Stimulated activated effector memory CD8-positive, alpha-beta T cell treated with anti-CD3 and anti-CD28 coated beads, Interleukin-12 subunit alpha, Interleukin-12 subunit beta, amount 100 ng/mL, for 72 hours (primary cell): ENCODE measurements around the gene ROM1.
A peak's percentile ranks its signal among the peaks of the same experiment; 100 is the strongest.
"Not testable (repeated sequence)": the region's sequence is repeated elsewhere in the genome, so short reads cannot be mapped to it uniquely, and the experiment has no call there.

Source experiments
- ATAC-seq: fragments of 150-1000 bp; cut with Tn5 transposase; 2 replicates; pipeline ENCODE4 v1.10.0; 2021
- DNase-seq, 2 donors: peaks; one replicate each; pipeline ENCODE4 v3.0.0; 2021 to 2022; ENCODE audit warnings: low spot score in 2 of 2
- H3K27ac Mint-ChIP-seq: one replicate; pipeline ENCODE4 v1.8.0; 2022; ENCODE audit warnings: mild to moderate bottlenecking, mixed read lengths
- H3K36me3 Mint-ChIP-seq: one replicate; pipeline ENCODE4 v1.8.0; 2022; ENCODE audit warnings: mild to moderate bottlenecking, mixed read lengths
- H3K4me1 Mint-ChIP-seq: one replicate; pipeline ENCODE4 v1.8.0; 2022; ENCODE audit warnings: mixed read lengths
- H3K4me3 Mint-ChIP-seq: one replicate; pipeline ENCODE4 v1.8.0; 2022; ENCODE audit warnings: mild to moderate bottlenecking, mixed read lengths
- H3K9me3 Mint-ChIP-seq: one replicate; pipeline ENCODE4 v1.8.0; 2022; ENCODE audit warnings: mixed read lengths

ROM1 gene

GRCh38 chr11:62612366-62613290 lies at the start of gene ROM1, which contains the start of gene EML3:
Gene ROM1, plus strand, starts transcription at chr11:62613257. Its CDS starts 25 bp downstream, at chr11:62613282.
Gene EML3, minus strand, starts transcription at chr11:62612775. Its CDS starts 318 bp downstream, at chr11:62612457.
- ATAC-seq (peak; percentile 81), DNase-seq (peak; percentile 95 to 97)
- peak within 1 kb of the TSS; percentile 95 for H3K4me3 Mint-ChIP-seq
- H3K36me3 Mint-ChIP-seq = peaks cover 77% of the 10 kb centered on the region
- peaks cover 61% of the 10 kb centered on the region for H3K4me1 Mint-ChIP-seq
- peak within 1 kb of the TSS; percentile 97 for H3K27ac Mint-ChIP-seq
- no peaks in the 10 kb centered on the region for H3K9me3 Mint-ChIP-seq

GRCh38 chr11:62565100-62565802 lies 47.8 kb upstream of the ROM1 start:
- peaks cover 100% of the 10 kb centered on the region for H3K36me3 Mint-ChIP-seq
- peak overlapping the region; percentile 76 for H3K27ac Mint-ChIP-seq
- H3K4me1 Mint-ChIP-seq = peaks cover 54% of the 10 kb centered on the region
- H3K4me3 Mint-ChIP-seq = no peak overlapping the region
- ATAC-seq (no peak), DNase-seq (no peak)
- no peaks in the 10 kb centered on the region for H3K9me3 Mint-ChIP-seq

GRCh38 chr11:62566247-62566646 lies 46.8 kb upstream of the ROM1 start:
- Mint-ChIP-seq H3K9me3 (no peaks in the 10 kb centered on the region), H3K27ac (peak overlapping the region; percentile 76), H3K4me3 (no peak overlapping the region), H3K4me1 (peaks cover 54% of the 10 kb centered on the region), H3K36me3 (peaks cover 100% of the 10 kb centered on the region)
- ATAC-seq = no peak
- no peak for DNase-seq

GRCh38 chr11:62567018-62567633 lies 45.9 kb upstream of the ROM1 start:
- no peaks in the 10 kb centered on the region for H3K9me3 Mint-ChIP-seq
- no peak for DNase-seq
- peaks cover 100% of the 10 kb centered on the region for H3K36me3 Mint-ChIP-seq
- H3K4me3 Mint-ChIP-seq = peak overlapping the region; percentile 38
- H3K4me1 Mint-ChIP-seq = peaks cover 54% of the 10 kb centered on the region
- peak; percentile 68 for ATAC-seq
- peak overlapping the region; percentile 76 for H3K27ac Mint-ChIP-seq

- ATAC-seq = no peak
- Mint-ChIP-seq H3K36me3 (peaks cover 100% of the 10 kb centered on the region), H3K4me1 (peaks cover 70% of the 10 kb centered on the region), H3K4me3 (no peak overlapping the region), H3K27ac (peak overlapping the region; percentile 52), H3K9me3 (no peaks in the 10 kb centered on the region)
- DNase-seq = no peak
Measured at GRCh38 chr11:62569611-62570010, 43.4 kb upstream of the ROM1 start.

GRCh38 chr11:62570903-62571302 lies 42.2 kb upstream of the ROM1 start:
- H3K36me3 Mint-ChIP-seq = peaks cover 91% of the 10 kb centered on the region

GRCh38 chr11:62571493-62571892 lies 41.6 kb upstream of the ROM1 start:
- H3K27ac Mint-ChIP-seq = peak overlapping the region; percentile 99
- H3K36me3 Mint-ChIP-seq = peaks cover 88% of the 10 kb centered on the region
- not testable (repeated sequence) for DNase-seq, H3K9me3 Mint-ChIP-seq, ATAC-seq
- H3K4me3 Mint-ChIP-seq = peak overlapping the region; percentile 99
- peaks cover 73% of the 10 kb centered on the region for H3K4me1 Mint-ChIP-seq

More at GRCh38 chr11:62570903-62571302, 42.2 kb upstream of the ROM1 start:
- not testable (repeated sequence) for H3K9me3 Mint-ChIP-seq, ATAC-seq, DNase-seq
- H3K27ac Mint-ChIP-seq = peak overlapping the region; percentile 99
- peaks cover 77% of the 10 kb centered on the region for H3K4me1 Mint-ChIP-seq
- H3K4me3 Mint-ChIP-seq = peak overlapping the region; percentile 99

- Mint-ChIP-seq H3K36me3 (peaks cover 88% of the 10 kb centered on the region), H3K4me3 (peak overlapping the region; percentile 99), H3K27ac (peak overlapping the region; percentile 99), H3K9me3 (no peaks in the 10 kb centered on the region), H3K4me1 (peaks cover 64% of the 10 kb centered on the region)
- ATAC-seq (no peak), DNase-seq (no peak)
Measured at GRCh38 chr11:62572431-62572830, 40.6 kb upstream of the ROM1 start.

- peaks cover 60% of the 10 kb centered on the region for H3K4me1 Mint-ChIP-seq
- H3K36me3 Mint-ChIP-seq = peaks cover 88% of the 10 kb centered on the region
- H3K9me3 Mint-ChIP-seq = no peaks in the 10 kb centered on the region
- ATAC-seq = no peak
- DNase-seq = peak in 1 of 2 donors; percentile 73
- peak overlapping the region; percentile 99 for H3K4me3 Mint-ChIP-seq
- peak overlapping the region; percentile 99 for H3K27ac Mint-ChIP-seq
Measured at GRCh38 chr11:62573006-62573591, 40.0 kb upstream of the ROM1 start.

- H3K4me3 Mint-ChIP-seq = peak within 1 kb of the TSS; percentile 99
- peaks cover 88% of the 10 kb centered on the region for H3K36me3 Mint-ChIP-seq
Measured at GRCh38 chr11:62573592-62574362, 39.3 kb upstream of the ROM1 start, which contains the start of gene EEF1G. Gene EEF1G, minus strand, starts transcription at chr11:62573891. Its CDS starts 49 bp downstream, at chr11:62573842.

GRCh38 chr11:62574363-62575071 lies 38.5 kb upstream of the ROM1 start:
- H3K4me3 Mint-ChIP-seq = peak overlapping the region; percentile 99
- H3K27ac Mint-ChIP-seq = peak overlapping the region; percentile 99
- H3K9me3 Mint-ChIP-seq = no peaks in the 10 kb centered on the region
- H3K4me1 Mint-ChIP-seq = peaks cover 60% of the 10 kb centered on the region
- DNase-seq (no peak), ATAC-seq (peak; percentile 32)
- peaks cover 88% of the 10 kb centered on the region for H3K36me3 Mint-ChIP-seq

More at GRCh38 chr11:62573592-62574362, 39.3 kb upstream of the ROM1 start, which contains the start of gene EEF1G:
- ATAC-seq (peak; percentile 95), DNase-seq (peak; percentile 90 to 98)
- peak within 1 kb of the TSS; percentile 99 for H3K27ac Mint-ChIP-seq
- H3K4me1 Mint-ChIP-seq = peaks cover 60% of the 10 kb centered on the region
- no peaks in the 10 kb centered on the region for H3K9me3 Mint-ChIP-seq

- peaks cover 88% of the 10 kb centered on the region for H3K36me3 Mint-ChIP-seq
- H3K4me3 Mint-ChIP-seq = peak overlapping the region; percentile 99
- ATAC-seq = no peak
- H3K4me1 Mint-ChIP-seq = peaks cover 57% of the 10 kb centered on the region
- DNase-seq = no peak
- peak overlapping the region; percentile 99 for H3K27ac Mint-ChIP-seq
- H3K9me3 Mint-ChIP-seq = no peaks in the 10 kb centered on the region
Measured at GRCh38 chr11:62575156-62575555, 37.9 kb upstream of the ROM1 start.

- Mint-ChIP-seq H3K4me3 (peak overlapping the region; percentile 99), H3K27ac (peak overlapping the region; percentile 99), H3K36me3 (peaks cover 88% of the 10 kb centered on the region), H3K4me1 (peaks cover 51% of the 10 kb centered on the region), H3K9me3 (no peaks in the 10 kb centered on the region)
- DNase-seq = no peak
- ATAC-seq = no peak
Measured at GRCh38 chr11:62575837-62576236, 37.2 kb upstream of the ROM1 start.
